GM18951 (cell line): Measurements from ENCODE around the gene BHLHE23.

ENCODE experiments used
- POLR2A ChIP-seq: IDR thresholded peaks from 4 replicates; pipeline ENCODE4 v1.6.1; 2011; ENCODE audit warnings: mild to moderate bottlenecking; ENCODE audit not compliant: insufficient read length, insufficient read depth; ENCODE audit errors: extremely low read depth
- in situ Hi-C: fragments of 300-500 bp; cut with MboI; formaldehyde crosslinking; loops from one replicate; pipeline ENCODE4 v1.12.0; 2022; ENCODE audit warnings: low sequenced_read_pairs, mixed read lengths, inconsistent platforms; ENCODE audit not compliant: unreplicated experiment

BHLHE23 gene

GRCh38 chr20:63033794-63034709 lies 27.3 kb upstream of the BHLHE23 start:
- TF ChIP-seq POLR2A = no peak
- in situ Hi-C loops = no loop called here

GRCh38 chr20:63032861-63033793 lies 26.4 kb upstream of the BHLHE23 start:
- in situ Hi-C loops = no loop called here
- TF ChIP-seq POLR2A = no peak

GRCh38 chr20:63032026-63032800 lies 25.4 kb upstream of the BHLHE23 start:
- in situ Hi-C loops = no loop called here
- no peak for TF ChIP-seq POLR2A

GRCh38 chr20:63031251-63032014 lies 24.7 kb upstream of the BHLHE23 start:
- TF ChIP-seq POLR2A = no peak
- in situ Hi-C loops = no loop called here

- TF ChIP-seq POLR2A = no peak
- in situ Hi-C loops = no loop called here
Measured at GRCh38 chr20:63029358-63030121, 22.8 kb upstream of the BHLHE23 start.

GRCh38 chr20:63028461-63028921 lies 21.7 kb upstream of the BHLHE23 start:
- in situ Hi-C loops = no loop called here
- no peak for TF ChIP-seq POLR2A

- in situ Hi-C loops = no loop called here
- no peak for TF ChIP-seq POLR2A
Measured at GRCh38 chr20:63027922-63028389, 21.2 kb upstream of the BHLHE23 start.

GRCh38 chr20:63027221-63027921 lies 20.6 kb upstream of the BHLHE23 start:
- no peak for TF ChIP-seq POLR2A
- in situ Hi-C loops = no loop called here

GRCh38 chr20:63026582-63027165 lies 19.9 kb upstream of the BHLHE23 start:
- TF ChIP-seq POLR2A = no peak
- in situ Hi-C loops = no loop called here

- in situ Hi-C loops = no loop called here
- no peak for TF ChIP-seq POLR2A
Measured at GRCh38 chr20:63025534-63026331, 19.0 kb upstream of the BHLHE23 start.
